Activated T-cell treated with anti-CD3 and anti-CD28 coated beads, Interleukin-2, amount 50 U/mL, for 72 hours (primary cell): ENCODE results near the gene PTPN23. TPM values are rescaled to one million over a fixed set of nuclear protein-coding genes. Genes with fewer than 3 reads are reported as not detected.

Experiments
- ATAC-seq, 2 donors: fragments of 150-1000 bp; cut with Tn5 transposase; replicated peaks in 1 of 2; 2 replicates each; pipeline ENCODE4 v1.10.0; 2021; ENCODE audit warnings: moderate library complexity in 2 of 2, mild to moderate bottlenecking in 1 of 2
- DNase-seq, 2 donors: peaks; one replicate each; pipeline ENCODE4 v3.0.0; 2021 to 2022; ENCODE audit warnings: mixed read lengths in 1 of 2
- H3K27ac Mint-ChIP-seq: one replicate; pipeline ENCODE4 v1.8.0; 2022; ENCODE audit warnings: mild to moderate bottlenecking, moderate library complexity, mixed read lengths
- H3K27me3 Mint-ChIP-seq: one replicate; pipeline ENCODE4 v1.8.0; 2022; ENCODE audit warnings: low read depth, mixed read lengths
- H3K36me3 Mint-ChIP-seq, 2 donors: one replicate each; pipeline ENCODE4 v1.8.0; 2022; ENCODE audit warnings: mixed read lengths in 2 of 2, mild to moderate bottlenecking in 1 of 2; ENCODE audit not compliant: insufficient read depth in 2 of 2
- H3K4me1 Mint-ChIP-seq: one replicate; pipeline ENCODE4 v1.8.0; 2022; ENCODE audit warnings: low read depth, mixed read lengths
- H3K4me3 Mint-ChIP-seq, 2 donors: one replicate each; pipeline ENCODE4 v1.8.0; 2022; ENCODE audit warnings: mild to moderate bottlenecking in 2 of 2, mixed read lengths in 2 of 2, moderate library complexity in 2 of 2
- H3K9me3 Mint-ChIP-seq, 2 donors: one replicate each; pipeline ENCODE4 v1.8.0; 2022; ENCODE audit warnings: mixed read lengths in 2 of 2
- total RNA-seq, 2 donors: library from RNA; stranded (reverse); gene quantifications; one replicate each; pipeline ENCODE4 v1.2.3, GENCODE V29; 2022

Gene PTPN23
- total RNA-seq, 2 donors from 2014 or later = 24.1 to 38.8 TPM

DNA sequence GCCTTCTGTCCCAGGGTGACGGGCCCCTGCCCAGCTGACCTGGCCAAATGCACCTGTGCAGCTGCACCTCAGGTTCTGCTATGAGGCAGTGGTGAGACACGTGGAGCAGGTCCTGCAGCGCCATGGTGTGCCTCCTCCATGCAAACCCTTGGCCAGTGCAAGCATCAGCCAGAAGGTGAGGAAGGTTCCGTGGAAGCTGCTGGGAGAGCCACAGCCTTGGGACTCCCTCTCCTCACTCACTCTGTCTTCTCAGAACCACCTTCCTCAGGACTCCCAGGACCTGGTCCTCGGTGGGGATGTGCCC is 31.6 kb downstream of the PTPN23 start:
- Mint-ChIP-seq H3K9me3 (no peaks in the 10 kb centered on the region), H3K4me3 (no peak overlapping the region), H3K27me3 (no peaks in the 10 kb centered on the region), H3K36me3 (peaks cover 0 to 9% of the 10 kb centered on the region in 2 donors), H3K27ac (no peak overlapping the region), H3K4me1 (no peaks in the 10 kb centered on the region)
- ATAC-seq (no peak), DNase-seq (no peak)

DNA sequence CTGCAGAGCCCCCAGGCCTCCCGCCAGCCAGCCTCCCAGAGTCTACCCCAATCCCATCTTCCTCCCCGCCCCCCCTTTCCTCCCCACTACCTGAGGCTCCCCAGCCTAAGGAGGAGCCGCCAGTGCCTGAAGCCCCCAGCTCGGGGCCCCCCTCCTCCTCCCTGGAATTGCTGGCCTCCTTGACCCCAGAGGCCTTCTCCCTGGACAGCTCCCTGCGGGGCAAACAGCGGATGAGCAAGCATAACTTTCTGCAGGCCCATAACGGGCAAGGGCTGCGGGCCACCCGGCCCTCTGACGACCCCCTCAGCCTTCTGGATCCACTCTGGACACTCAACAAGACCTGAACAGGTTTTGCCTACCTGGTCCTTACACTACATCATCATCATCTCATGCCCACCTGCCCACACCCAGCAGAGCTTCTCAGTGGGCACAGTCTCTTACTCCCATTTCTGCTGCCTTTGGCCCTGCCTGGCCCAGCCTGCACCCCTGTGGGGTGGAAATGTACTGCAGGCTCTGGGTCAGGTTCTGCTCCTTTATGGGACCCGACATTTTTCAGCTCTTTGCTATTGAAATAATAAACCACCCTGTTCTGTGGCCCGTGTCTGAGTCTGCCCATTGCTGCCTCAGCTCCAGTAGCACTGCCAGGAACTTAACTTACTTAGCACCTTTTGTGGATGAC is 32.2 kb downstream of the PTPN23 start:
- ATAC-seq = no peak
- H3K9me3 Mint-ChIP-seq = no peaks in the 10 kb centered on the region
- H3K27me3 Mint-ChIP-seq = no peaks in the 10 kb centered on the region
- H3K4me1 Mint-ChIP-seq = no peaks in the 10 kb centered on the region
- DNase-seq = no peak
- H3K36me3 Mint-ChIP-seq = peaks cover 0 to 9% of the 10 kb centered on the region in 2 donors
- H3K4me3 Mint-ChIP-seq = no peak overlapping the region
- peak overlapping the region; percentile 68 for H3K27ac Mint-ChIP-seq

DNA sequence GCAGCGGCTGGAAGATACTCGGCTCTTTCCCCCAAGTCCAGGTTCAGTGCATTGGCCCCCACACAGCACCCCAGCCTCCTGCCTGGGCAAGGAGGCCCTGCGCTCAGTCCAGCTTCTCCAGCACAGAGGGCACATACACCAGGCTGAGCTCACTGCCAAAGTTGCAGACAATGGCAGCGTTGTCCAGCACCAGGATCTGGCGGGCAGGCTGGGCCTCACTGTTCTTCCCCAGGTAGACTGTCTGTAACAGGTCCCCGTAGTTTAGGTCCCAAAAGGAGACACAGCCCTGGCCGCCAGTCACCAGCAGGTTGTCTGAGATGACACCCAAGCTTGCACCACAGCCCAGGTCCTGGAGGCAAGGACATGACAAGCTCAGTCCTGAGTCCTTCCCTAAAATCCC is 32.9 kb downstream of the PTPN23 start:
- DNase-seq (no peak), ATAC-seq (no peak)
- Mint-ChIP-seq H3K27me3 (no peaks in the 10 kb centered on the region), H3K4me1 (no peaks in the 10 kb centered on the region), H3K9me3 (no peaks in the 10 kb centered on the region), H3K4me3 (no peak overlapping the region), H3K36me3 (peaks cover 0 to 10% of the 10 kb centered on the region in 2 donors), H3K27ac (no peak overlapping the region)

DNA sequence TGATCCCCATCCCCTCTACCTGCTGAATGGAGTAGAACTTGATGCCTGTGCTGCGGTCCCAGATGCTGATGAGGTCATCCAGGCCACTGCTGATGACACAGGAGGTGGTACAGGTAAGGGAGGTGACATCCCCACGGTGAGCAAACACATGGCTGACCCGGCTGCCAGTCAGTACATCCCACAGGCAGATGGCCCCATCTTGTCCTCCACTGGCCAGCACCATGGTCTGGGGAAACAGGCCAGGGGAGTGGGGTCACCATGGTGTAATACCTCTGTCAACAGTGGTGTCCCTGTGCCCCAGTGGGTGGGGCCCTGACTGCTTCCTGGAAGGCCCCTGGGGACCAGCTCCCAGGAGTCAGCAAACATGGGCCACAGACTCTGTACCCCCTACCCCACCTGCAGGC is 33.3 kb downstream of the PTPN23 start:
- ATAC-seq (no peak), DNase-seq (no peak)
- Mint-ChIP-seq H3K4me1 (no peaks in the 10 kb centered on the region), H3K27ac (no peak overlapping the region), H3K27me3 (no peaks in the 10 kb centered on the region), H3K36me3 (peaks cover 1 to 11% of the 10 kb centered on the region in 2 donors), H3K9me3 (no peaks in the 10 kb centered on the region), H3K4me3 (no peak overlapping the region)

DNA sequence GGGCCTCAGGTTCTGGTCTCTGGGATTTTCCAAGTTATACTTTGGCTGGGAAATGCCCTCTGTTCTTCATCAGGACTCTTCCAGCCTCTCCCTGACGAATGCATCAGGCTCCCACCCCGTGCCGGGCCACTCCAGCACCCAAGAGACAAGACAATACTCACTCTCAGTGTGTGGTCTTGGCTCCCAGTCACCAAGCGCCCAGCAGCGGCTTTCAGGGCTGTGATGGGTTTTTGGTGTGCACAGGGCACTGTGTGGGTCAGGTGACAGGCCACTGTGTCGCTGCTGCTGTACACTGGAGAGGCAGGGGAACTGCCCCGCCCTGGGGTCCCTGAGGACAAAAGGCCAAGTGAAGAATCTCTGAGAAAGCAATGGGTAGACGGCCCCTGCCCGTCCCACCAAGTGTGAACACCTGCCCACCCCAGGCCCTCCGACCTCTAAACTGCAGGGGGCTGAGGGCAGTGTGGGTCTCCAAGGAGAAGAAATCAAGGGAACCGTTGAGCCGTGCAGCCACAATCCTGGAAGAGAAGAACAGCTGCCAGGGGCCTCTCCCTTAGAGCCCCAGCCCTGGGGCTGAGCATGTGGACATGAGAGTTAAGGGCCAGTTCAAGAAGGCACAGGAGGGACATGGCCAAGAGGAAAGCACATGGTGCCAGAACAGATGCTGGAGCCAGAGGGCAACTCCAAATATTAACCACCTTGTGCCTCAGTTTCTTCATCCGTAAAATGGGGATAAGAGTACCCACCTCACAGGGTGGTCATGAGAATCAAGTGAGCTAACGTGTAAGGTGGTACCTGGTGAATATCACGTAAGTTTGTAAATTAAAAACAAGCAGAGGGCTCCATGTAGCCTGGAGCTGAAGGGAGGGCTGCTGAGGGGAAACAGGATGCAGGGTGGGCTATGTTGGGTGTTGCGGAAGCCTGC is 34.1 kb downstream of the PTPN23 start:
- Mint-ChIP-seq H3K4me3 (no peak overlapping the region), H3K4me1 (no peaks in the 10 kb centered on the region), H3K27ac (peak overlapping the region; percentile 32), H3K9me3 (no peaks in the 10 kb centered on the region), H3K27me3 (no peaks in the 10 kb centered on the region), H3K36me3 (peaks cover 2 to 11% of the 10 kb centered on the region in 2 donors)
- no peak for ATAC-seq
- no peak for DNase-seq

DNA sequence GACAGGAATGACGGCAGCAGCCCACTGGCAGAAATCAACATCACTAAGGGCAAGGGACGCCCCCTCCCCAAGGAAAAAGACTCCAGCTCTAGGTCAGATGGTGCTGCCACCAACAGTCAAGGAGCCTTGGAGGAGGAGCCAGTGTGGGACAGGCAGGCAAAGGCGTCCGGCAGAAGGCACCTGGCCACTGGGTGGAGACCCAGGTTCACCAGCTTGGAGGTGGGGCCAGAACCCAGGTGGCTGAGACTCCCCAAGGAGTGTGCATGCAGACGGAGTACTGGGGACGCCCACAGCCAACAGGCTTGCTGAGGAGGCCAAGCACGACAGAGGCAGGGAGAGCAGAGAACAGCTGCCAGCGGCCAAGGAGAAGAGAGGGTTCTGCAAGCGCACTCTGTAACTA is 35.2 kb downstream of the PTPN23 start:
- H3K36me3 Mint-ChIP-seq = peaks cover 2 to 11% of the 10 kb centered on the region in 2 donors
- H3K27me3 Mint-ChIP-seq = no peaks in the 10 kb centered on the region
- ATAC-seq (no peak), DNase-seq (no peak)
- H3K4me1 Mint-ChIP-seq = peaks cover 4% of the 10 kb centered on the region
- no peak overlapping the region for H3K27ac Mint-ChIP-seq
- no peaks in the 10 kb centered on the region for H3K9me3 Mint-ChIP-seq
- H3K4me3 Mint-ChIP-seq = no peak overlapping the region

DNA sequence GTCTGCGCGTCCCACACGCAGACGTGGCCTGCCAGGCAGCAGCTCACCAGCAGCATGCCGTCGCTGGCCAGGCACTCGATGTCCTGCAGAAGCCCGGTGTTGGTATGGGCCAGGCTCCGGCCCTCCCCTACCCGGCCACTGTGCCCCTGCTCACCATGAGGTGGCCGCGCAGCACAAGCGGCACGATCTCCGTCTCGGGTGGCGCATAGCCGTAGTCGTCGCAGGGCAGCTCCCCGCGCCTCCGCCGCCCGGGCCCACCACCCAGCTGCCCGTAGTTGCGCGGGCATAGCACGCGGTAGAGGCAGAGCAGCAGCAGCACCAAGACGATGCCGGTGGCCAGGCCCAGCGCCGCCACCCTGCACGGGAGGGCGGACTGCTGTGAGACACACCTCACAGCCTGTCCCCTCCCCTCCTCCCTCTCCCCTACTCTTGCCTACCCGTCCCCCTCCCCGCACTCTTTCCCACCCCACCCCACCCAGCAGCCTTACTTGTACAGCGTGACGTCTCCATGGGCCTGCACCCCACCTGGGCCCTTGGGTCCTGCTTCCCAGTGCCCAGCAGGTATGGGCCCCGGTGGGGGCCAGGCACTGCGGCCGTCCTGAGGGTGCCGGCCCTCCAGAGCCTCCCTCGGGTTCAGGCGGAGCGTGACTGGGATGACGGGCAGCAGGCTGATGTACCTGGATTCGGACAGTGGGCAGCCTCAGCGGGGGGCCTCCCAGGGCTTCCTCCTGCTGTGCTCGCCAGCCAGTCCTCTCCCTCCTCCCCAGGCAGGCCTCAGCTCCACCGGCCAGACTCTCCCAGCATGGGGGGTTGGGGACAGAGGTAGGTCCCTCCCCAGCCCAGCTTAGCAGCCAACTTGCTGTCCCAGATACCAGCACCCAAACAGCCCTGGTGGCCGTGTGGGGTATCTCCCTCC is 37.6 kb downstream of the PTPN23 start:
- H3K4me3 Mint-ChIP-seq = no peak overlapping the region
- no peaks in the 10 kb centered on the region for H3K9me3 Mint-ChIP-seq
- peaks cover 13% of the 10 kb centered on the region for H3K4me1 Mint-ChIP-seq
- H3K36me3 Mint-ChIP-seq = peaks cover 2 to 9% of the 10 kb centered on the region in 2 donors
- DNase-seq (no peak), ATAC-seq (no peak)
- H3K27me3 Mint-ChIP-seq = no peaks in the 10 kb centered on the region
- no peak overlapping the region for H3K27ac Mint-ChIP-seq

DNA sequence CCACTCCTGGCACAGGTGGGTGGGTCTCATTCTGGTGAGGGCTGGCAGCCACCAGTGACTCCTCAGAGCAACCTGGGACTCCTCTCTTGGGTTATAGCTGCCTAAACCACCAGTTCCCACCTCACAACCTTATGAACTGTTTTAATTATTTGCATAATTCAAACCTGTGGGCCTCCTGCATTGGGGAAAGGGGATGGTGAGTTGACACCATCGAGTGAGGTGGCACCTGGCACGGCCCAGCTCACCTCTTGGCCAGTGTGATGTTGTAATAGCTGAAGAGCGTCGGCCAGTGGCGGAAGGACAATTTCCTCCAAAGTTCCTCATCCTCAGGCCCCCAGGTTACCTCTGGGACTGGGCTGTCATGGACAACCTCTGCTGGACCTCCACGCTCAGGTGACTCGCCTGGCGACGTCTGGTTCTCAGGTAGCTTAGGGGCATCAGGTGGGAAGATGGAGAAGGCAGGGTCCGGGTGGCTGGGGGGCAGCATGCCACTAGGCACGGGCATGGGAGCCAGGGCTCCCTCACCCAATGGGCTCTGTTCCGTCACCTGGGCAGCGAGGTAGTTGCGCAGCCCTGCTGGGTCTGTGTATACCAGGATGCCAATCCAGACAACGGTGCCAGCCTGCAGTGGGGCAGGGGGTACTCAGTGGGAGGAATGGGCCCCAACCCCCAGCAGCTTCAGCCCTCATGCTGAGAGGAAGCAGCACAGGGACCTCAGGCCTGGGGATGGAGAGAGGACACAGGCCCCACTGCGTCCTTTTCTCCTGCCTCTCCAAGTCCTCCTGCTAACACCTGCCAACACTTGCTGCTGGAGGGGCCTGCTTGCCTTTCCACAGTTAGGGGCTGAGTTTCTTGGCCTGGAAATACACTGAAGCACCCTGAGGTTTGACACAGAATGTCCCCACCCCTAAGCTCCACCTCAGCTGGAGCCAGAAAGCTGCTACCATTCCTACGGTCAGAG is 38.5 kb downstream of the PTPN23 start:
- Mint-ChIP-seq H3K4me1 (peaks cover 13% of the 10 kb centered on the region), H3K27ac (no peak overlapping the region), H3K36me3 (peaks cover 2 to 9% of the 10 kb centered on the region in 2 donors), H3K9me3 (no peaks in the 10 kb centered on the region), H3K4me3 (no peak overlapping the region), H3K27me3 (no peaks in the 10 kb centered on the region)
- DNase-seq = no peak
- no peak for ATAC-seq

DNA sequence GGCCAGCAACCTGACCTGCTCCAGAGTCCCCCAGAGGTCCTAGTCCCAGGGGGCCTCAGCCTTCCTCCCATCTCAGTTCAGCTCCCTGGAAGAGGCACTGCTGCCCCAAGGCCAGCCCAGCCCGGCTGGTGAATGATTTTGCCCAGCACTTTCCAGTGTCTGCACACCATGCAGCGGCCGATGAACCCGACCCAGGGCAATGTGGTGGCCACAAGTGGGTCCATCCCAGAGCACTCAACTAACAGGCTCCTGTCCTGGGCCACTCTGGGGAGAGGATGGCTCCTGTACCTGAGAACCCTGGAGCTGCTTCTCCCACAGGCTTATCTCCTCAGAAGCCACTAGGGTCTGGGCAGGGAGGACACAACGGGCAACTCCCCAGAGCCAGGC is 39.2 kb downstream of the PTPN23 start:
- no peaks in the 10 kb centered on the region for H3K9me3 Mint-ChIP-seq
- H3K4me3 Mint-ChIP-seq = no peak overlapping the region
- ATAC-seq = no peak
- H3K27ac Mint-ChIP-seq = no peak overlapping the region
- H3K27me3 Mint-ChIP-seq = no peaks in the 10 kb centered on the region
- peaks cover 3 to 8% of the 10 kb centered on the region in 2 donors for H3K36me3 Mint-ChIP-seq
- peaks cover 13% of the 10 kb centered on the region for H3K4me1 Mint-ChIP-seq
- DNase-seq = no peak

DNA sequence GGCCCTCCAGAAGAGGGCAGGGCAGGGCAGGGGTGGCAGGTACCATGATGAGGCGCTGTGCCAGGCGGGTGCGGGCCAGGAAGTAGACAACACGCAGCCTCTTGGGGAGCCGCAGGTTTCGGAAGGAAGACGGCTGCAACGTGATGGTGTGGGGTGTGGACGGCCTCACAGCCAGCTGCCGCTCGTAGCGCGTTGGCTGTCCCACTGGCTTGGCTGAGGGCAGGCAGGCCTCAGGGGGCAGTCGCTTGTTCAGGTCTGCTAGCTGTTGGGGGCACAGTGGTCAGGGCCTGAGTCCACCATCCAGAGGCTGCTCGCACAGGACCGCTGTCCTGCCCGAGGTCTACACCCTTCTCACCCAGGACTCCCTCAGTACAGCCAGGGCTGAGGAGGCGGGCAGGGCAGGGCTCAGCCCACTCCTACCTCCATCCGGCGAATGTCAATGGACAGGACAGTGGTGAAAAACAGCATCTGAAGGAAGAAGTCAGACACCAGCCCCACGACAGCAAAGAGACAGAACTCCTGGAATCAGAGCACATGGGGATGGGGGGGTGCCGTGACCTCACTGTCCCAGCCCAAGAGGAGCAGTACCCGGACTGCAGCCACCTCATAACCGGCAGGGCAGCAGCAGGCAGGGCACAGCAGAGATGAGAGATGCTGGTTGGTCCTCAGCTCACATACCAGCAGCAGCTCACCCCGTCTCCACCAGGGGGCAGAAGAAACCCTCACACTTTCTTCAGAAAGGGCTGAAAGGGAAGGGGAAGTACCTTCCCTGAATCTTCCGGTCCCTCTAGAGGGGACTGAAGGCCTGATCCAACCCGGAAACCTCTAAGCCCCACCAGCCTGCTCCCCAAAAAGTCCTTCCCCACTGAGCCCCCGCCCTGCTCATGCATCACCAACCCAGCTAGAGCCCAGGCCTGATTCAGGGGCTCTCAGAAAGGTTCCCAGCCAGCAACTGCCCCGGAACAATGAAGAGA is 40.0 kb downstream of the PTPN23 start:
- DNase-seq (peak; percentile 91 to 94), ATAC-seq (peak; percentile 87 to 90)
- Mint-ChIP-seq H3K27ac (peak overlapping the region; percentile 99), H3K4me3 (peak overlapping the region; percentile 71 to 74), H3K9me3 (no peaks in the 10 kb centered on the region), H3K27me3 (no peaks in the 10 kb centered on the region), H3K4me1 (peaks cover 13% of the 10 kb centered on the region), H3K36me3 (peaks cover 4 to 6% of the 10 kb centered on the region in 2 donors)
